Stimulated activated CD4-positive, alpha-beta T cell treated with anti-CD3 and anti-CD28 coated beads, Interleukin-1b, Interleukin-23, amount 100 ng/mL, for 4 hours (primary cell): Measurements from ENCODE around the gene RAB30.
"Not testable (repeated sequence)": the region's sequence is repeated elsewhere in the genome, so short reads cannot be mapped to it uniquely, and the experiment has no call there.

Experiments used
- DNase-seq, 2 donors: peaks; one replicate each; pipeline ENCODE4 v3.0.0-alpha.2; 2020; ENCODE audit warnings: low read depth in 2 of 2

RAB30 gene

DNA sequence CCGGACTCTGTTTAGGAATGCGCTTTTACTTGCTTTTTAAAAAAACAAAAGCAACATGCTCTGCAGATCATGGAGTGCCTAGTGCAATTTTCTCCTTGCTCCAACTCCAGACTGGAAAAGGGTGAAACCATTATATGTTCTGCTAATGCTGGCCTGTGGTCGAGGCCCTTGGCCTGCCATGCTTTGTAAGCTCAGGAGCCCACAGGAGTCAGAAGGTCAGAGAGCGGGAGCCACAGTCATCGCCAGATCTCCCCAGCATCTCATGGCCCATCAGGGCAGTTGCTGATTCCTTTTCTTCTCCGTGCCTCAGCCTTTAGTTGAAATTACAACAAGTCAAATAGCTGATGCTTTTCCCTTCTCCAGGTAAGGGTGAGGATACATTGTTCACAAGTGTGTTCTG, 89.8 kb downstream of the RAB30 start:
- no peak for DNase-seq

GRCh38 chr11:82980947-82981346, 90.8 kb downstream of the RAB30 start:
- no peak for DNase-seq

- no peak for DNase-seq
Measured at GRCh38 chr11:82980292-82980691, 91.4 kb downstream of the RAB30 start.

GRCh38 chr11:82979824-82980223, 91.9 kb downstream of the RAB30 start:
- DNase-seq = no peak

- DNase-seq = no peak
Measured at GRCh38 chr11:82978422-82979099, 93.1 kb downstream of the RAB30 start.

DNA sequence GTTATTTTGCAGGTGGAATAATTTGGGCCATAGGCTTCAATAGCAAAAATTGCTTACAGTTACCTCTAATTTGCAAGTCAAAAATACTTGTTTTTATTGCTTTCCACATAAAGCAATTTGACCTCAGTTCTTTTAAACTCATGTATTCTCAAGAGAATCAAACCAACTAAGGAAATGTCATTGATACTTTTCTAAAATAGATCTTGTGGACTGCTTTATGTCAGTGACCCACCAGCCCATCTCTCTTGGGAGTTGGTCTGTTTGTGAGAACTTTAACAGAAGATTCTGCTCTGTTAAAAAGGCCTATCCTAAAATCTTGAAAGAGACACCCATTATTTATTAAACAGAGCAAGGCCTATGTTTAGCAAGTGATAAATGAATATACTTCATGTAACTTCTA, 94.9 kb downstream of the RAB30 start:
- DNase-seq = no peak

DNA sequence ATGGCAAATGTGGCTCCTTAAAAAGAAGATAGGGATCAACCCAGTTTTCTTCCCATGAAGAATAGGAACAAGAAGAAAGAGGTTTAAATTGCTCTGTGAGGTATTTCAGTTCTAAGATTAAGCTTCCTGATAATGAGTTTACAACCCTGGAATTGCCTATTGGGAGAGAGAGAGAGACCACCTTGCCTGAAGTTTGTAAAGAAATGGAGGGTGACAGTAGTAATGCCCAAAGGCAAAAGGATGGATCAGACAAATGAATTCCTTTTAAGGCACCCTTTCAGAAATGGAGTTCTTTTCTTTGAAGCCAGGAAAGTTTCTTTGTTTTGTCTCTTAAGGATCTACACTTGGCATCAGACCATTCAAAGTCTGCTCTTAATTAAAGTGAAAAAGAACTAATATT, 95.8 kb downstream of the RAB30 start:
- no peak for DNase-seq

- no peak for DNase-seq
Measured at GRCh38 chr11:82974851-82975250, 96.8 kb downstream of the RAB30 start.

- DNase-seq = no peak
Measured at GRCh38 chr11:82974135-82974534, 97.6 kb downstream of the RAB30 start.

- DNase-seq = no peak
Measured at GRCh38 chr11:82972103-82972502, 99.6 kb downstream of the RAB30 start.

DNA sequence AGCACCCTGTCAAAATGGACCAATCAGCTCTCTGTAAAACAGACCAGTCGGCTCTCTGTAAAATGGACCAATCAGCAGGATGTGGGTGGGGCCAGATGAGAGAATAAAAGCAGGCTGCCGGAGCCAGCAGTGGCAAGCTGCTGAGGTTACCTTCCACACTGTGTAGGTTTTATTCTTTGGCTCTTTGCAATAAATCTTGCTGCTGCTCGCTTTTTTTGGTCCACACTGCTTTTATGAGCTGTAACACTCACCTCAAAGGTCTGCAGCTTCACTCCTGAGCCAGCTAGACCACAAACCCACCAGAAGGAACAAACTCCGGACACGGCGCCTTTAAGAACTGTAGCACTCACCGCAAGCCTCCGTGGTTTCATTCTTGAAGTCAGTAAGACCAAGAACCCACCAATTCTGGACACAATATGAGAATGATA, 100.2 kb downstream of the RAB30 start:
- DNase-seq = not testable (repeated sequence)

GRCh38 chr11:82970507-82971083, 101.1 kb downstream of the RAB30 start:
- not testable (repeated sequence) for DNase-seq

- DNase-seq = no peak
Measured at GRCh38 chr11:82969811-82970210, 101.9 kb downstream of the RAB30 start.

GRCh38 chr11:82967381-82967780, 104.3 kb downstream of the RAB30 start:
- DNase-seq = no peak

- DNase-seq = not testable (repeated sequence)
Measured at GRCh38 chr11:82962021-82962420, 109.7 kb downstream of the RAB30 start.

DNA sequence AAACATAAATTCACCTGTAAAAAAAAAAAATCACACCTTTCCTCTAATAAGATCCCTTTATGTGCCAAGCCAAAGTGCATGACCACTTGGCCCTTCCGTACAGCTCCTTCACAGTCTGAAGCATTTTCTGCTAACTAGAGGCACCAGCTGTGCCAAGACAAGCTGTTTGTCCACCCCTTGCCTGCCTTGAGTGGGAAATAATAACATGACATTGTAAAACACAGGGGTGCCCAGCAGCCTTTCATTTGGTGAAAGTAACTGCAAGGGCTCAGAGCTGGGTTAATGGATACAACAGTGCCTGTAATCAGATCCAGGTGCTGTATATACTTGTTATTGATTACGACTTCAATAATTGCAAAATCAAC, 110.9 kb downstream of the RAB30 start:
- no peak for DNase-seq

- peak in 1 of 2 donors; percentile 33 for DNase-seq
Measured at GRCh38 chr11:82959987-82960778, 111.5 kb downstream of the RAB30 start.

DNA sequence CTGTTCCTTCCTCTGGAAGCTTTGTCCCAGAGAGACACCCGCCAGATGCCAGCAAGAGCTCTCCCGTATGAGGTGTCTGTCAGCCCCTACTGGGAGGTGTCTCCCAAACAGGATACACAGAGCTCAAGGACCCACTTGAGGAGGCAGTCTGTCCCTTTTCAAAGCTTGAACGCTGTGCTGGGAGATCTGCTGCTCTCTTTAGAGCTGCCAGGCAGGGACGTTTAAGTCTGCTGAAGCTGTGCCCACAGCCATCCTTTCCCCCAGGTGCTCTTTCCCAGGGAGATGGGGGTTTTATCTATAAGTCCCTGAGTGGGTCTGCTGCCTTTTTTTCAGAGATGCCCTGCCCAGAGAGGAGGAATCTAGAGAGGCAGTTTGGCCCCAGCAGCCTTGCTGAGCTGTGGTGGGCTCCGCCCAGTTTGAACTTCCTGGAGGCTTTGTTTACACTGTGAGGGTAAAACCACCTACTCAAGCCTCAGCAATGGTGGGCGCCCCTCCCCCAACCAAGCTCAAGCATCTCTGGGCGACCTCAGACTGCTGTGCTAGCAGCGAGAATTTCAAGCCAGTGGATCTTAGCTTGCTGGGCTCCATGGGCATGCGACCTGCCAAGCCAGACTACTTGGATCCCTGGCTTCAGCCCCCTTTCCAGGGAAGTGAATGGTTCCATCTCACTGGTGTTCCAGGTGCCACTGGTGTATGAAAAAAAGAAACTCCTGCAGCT, 115.8 kb downstream of the RAB30 start:
- DNase-seq = peak; percentile 16 to 32

GRCh38 chr11:82950502-82950901, 121.2 kb downstream of the RAB30 start:
- not testable (repeated sequence) for DNase-seq

DNA sequence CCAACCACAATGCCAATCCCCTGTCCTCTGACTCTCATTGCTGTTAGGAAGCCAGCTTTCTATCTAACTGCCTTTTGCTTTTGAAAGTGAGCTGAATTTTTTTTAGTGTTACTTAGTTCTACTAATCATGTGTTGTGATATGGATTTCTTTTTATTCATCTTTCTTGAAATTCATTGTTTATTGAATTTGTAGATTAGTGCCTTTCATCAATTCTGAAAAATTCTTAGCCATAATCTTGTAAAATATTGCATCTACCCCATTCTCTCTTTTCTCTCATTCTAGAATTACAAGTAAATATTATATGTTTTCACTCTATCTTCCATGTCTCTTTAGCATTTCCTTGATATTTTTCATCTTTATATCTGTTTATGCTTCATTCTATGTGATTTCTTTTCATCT, 122.3 kb downstream of the RAB30 start:
- DNase-seq = no peak

GRCh38 chr11:82945682-82946081, 126.0 kb downstream of the RAB30 start:
- no peak for DNase-seq

GRCh38 chr11:82945041-82945440, 126.7 kb downstream of the RAB30 start:
- not testable (repeated sequence) for DNase-seq
